GM23248 (cell line): ENCODE results near the gene TOP3A.

ENCODE experiments used
- EZH2 ChIP-seq: fragments of 200-600 bp; sonication (generic); IDR thresholded peaks from 2 replicates; pipeline ENCODE4 v1.6.1; 2018; ENCODE audit warnings: antibody characterized with exemption, mild to moderate bottlenecking; ENCODE audit not compliant: insufficient read depth, poor library complexity, severe bottlenecking
- EZH2phosphoT487 ChIP-seq: fragments of 200-600 bp; sonication (generic); IDR thresholded peaks from 2 replicates; pipeline ENCODE4 v1.6.1; 2018; ENCODE audit warnings: antibody characterized with exemption, moderate library complexity, mild to moderate bottlenecking, low read depth; ENCODE audit not compliant: insufficient read depth

DNA sequence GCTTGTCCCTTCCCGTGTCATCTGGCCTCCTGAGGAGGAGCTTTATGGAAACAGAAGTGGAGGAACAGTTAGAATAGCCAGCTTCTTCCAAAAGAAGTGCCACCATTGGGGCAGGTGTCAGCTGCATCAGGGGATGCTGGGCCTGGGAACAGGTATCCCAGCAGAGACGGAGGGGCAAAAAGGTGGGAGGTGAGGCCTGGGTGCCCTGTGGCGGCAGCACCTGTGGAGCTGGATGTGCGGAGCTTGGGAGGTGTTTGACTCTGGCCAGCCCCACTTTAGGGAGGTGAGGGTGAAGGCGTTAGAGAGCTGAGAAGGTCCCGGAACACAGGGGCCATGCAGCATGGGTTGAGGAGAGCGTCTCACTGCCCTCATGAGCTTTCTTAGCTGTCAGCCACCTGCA, 5.5 kb upstream of the TOP3A start:
- no peak for TF ChIP-seq EZH2
- no peak for TF ChIP-seq EZH2phosphoT487
